Mesangial cell (primary cell): Measurements from ENCODE around the gene AP3M1. TPM values are rescaled to one million over a fixed set of nuclear protein-coding genes. Genes with fewer than 3 reads are reported as not detected.

Experiments used
- total RNA-seq: library from RNA; depleted of rRNA; stranded (reverse); fragments of >200 nt; gene quantifications from 2 replicates; pipeline ENCODE4 v1.2.3, GENCODE V29; 2015

AP3M1 gene, protein sequence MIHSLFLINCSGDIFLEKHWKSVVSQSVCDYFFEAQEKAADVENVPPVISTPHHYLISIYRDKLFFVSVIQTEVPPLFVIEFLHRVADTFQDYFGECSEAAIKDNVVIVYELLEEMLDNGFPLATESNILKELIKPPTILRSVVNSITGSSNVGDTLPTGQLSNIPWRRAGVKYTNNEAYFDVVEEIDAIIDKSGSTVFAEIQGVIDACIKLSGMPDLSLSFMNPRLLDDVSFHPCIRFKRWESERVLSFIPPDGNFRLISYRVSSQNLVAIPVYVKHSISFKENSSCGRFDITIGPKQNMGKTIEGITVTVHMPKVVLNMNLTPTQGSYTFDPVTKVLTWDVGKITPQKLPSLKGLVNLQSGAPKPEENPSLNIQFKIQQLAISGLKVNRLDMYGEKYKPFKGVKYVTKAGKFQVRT
- 20.5 and 27.7 TPM in 2 replicates for total RNA-seq

DNA sequence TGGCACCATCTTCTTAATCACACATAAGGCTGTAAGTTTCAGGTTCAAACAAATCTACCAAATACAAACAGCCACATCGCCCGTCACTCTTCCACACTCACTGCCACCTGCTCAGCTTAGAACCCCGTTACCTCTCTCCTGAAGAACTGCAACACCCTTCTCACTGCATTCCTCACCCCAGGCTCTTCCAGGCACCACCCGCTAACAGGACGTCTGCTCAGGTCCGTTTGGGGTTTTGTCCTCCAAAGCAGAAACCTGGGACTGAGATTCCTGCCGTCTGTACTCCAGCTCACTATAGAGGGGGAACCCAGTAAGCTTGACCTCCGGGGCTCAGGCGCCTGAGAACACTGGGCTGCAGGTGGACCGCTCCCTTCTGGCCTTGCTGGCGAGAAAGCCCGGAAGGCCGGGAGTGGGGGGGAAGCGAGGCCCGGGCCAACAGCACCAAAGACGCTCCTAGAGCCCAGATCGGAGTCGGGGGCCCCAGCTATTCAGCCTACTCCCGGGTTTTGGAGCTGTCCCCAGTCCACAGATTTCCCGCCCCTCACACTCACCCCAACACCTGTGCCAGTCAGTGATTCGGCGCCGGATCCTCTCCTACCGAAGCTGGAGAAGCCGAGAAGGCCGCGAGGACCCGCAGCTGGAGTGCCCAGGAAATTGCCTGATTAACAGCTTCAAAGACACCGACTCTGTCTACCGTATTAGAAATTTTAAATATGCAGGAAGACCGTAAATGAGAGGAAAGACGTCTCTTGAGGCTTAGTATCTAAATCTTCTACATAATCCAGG lies at the start of gene AP3M1:
Gene AP3M1, minus strand, starts transcription at position 625 of the 786 bp plus-strand sequence. CDS start 12,449 bp downstream, outside the sequence.

GRCh38 chr10:74150990-74151878 lies 606 bp upstream of the AP3M1 start, which contains the start of gene ADK:
Gene ADK (plus strand): TSS chr10:74151221. CDS start chr10:74151279, 58 bp downstream.

Other genes starting within 250 kb of the AP3M1 start
- gene PLAU, start 239.7 kb downstream of the AP3M1 start, total RNA-seq, result 122 and 154 TPM in 2 replicates
- 181 and 253 TPM in 2 replicates for gene VCL, start 152.7 kb downstream of the AP3M1 start, total RNA-seq
- gene ADK, start 393 bp upstream of the AP3M1 start, total RNA-seq, result 18.0 and 31.9 TPM in 2 replicates